WTC11 (cell line): ENCODE results near the gene ADAT1. TPM values are rescaled to one million over a fixed set of nuclear protein-coding genes. Genes with fewer than 3 reads are reported as not detected.

Experiments used
- ATAC-seq: fragments of 200-7000 bp; cut with Tn5 transposase; 2 replicates; pipeline ENCODE4 v1.10.0; 2021; ENCODE audit warnings: mild to moderate bottlenecking, moderate library complexity
- CTCF ChIA-PET: fragments of 300-600 bp; sonication (Branson Sonifier 250); formaldehyde crosslinking; loops from one replicate; lab custom pipeline; 2021; ENCODE audit warnings: antibody characterized with exemption; lab: Charles Lee
- POLR2A ChIA-PET: fragments of 350-600 bp; sonication (Branson Sonifier 250); formaldehyde crosslinking; loops from one replicate; lab custom pipeline; 2021; ENCODE audit warnings: antibody characterized with exemption; lab: Charles Lee
- DNase-seq: peaks from one replicate; pipeline ENCODE4 v3.0.0; 2021; ENCODE audit warnings: low spot score
- H3K27ac Mint-ChIP-seq: 2 replicates; pipeline ENCODE4 v1.8.0; 2021; ENCODE audit warnings: mixed read lengths
- H3K27me3 Mint-ChIP-seq: 2 replicates; pipeline ENCODE4 v1.8.0; 2021; ENCODE audit warnings: low read depth, mild to moderate bottlenecking, moderate library complexity, mixed read lengths
- H3K36me3 Mint-ChIP-seq: 2 replicates; pipeline ENCODE4 v1.8.0; 2021; ENCODE audit warnings: mixed read lengths
- H3K4me1 Mint-ChIP-seq: 2 replicates; pipeline ENCODE4 v1.8.0; 2022; ENCODE audit warnings: mixed read lengths
- H3K4me3 Mint-ChIP-seq: 2 replicates; pipeline ENCODE4 v1.8.0; 2021; ENCODE audit warnings: mild to moderate bottlenecking, moderate library complexity, mixed read lengths
- H3K9me3 Mint-ChIP-seq: 2 replicates; pipeline ENCODE4 v1.8.0; 2021; ENCODE audit warnings: mixed read lengths
- CDX4 ChIP-seq: fragments of 250-450 bp; sonication (Bioruptor Pico); IDR thresholded peaks from 2 replicates; pipeline ENCODE4 v1.9.0; 2021; ENCODE audit warnings: moderate library complexity, mild to moderate bottlenecking, inconsistent platforms, borderline replicate concordance
- E2F1 ChIP-seq: sonication (generic); formaldehyde crosslinking; IDR thresholded peaks from 2 replicates; pipeline ENCODE4 v1.8.0; 2022; ENCODE audit warnings: mild to moderate bottlenecking, missing genetic modification reagents
- ELF4 ChIP-seq: sonication (generic); formaldehyde crosslinking; IDR thresholded peaks from 2 replicates; pipeline ENCODE4 v1.8.1; 2022; ENCODE audit warnings: low read depth, mild to moderate bottlenecking, moderate library complexity, missing genetic modification reagents
- ERG ChIP-seq: fragments of 250-450 bp; sonication (Bioruptor Pico); IDR thresholded peaks from 2 replicates; pipeline ENCODE4 v1.8.0; 2021; ENCODE audit warnings: mild to moderate bottlenecking
- FOXJ3 ChIP-seq: sonication (generic); formaldehyde crosslinking; IDR thresholded peaks from 2 replicates; pipeline ENCODE4 v1.9.0; 2021; ENCODE audit warnings: missing genetic modification reagents, mild to moderate bottlenecking, borderline replicate concordance
- GABPB1 ChIP-seq: sonication (generic); formaldehyde crosslinking; IDR thresholded peaks from 2 replicates; pipeline ENCODE4 v1.8.1; 2023; ENCODE audit warnings: mild to moderate bottlenecking, missing genetic modification reagents
- HMGXB4 ChIP-seq: sonication (generic); formaldehyde crosslinking; IDR thresholded peaks from 2 replicates; pipeline ENCODE4 v1.8.1; 2023; ENCODE audit warnings: mild to moderate bottlenecking, moderate library complexity, missing genetic modification reagents
- IRF2 ChIP-seq: sonication (generic); formaldehyde crosslinking; IDR thresholded peaks from 2 replicates; pipeline ENCODE4 v1.8.0; 2022; ENCODE audit warnings: low read depth, missing genetic modification reagents, borderline replicate concordance
- MLX ChIP-seq: sonication (generic); formaldehyde crosslinking; IDR thresholded peaks from 2 replicates; pipeline ENCODE4 v1.8.1; 2023; ENCODE audit warnings: mild to moderate bottlenecking, missing genetic modification reagents, moderate library complexity
- MXD4 ChIP-seq: fragments of 250-450 bp; sonication (Bioruptor Pico); IDR thresholded peaks from 2 replicates; pipeline ENCODE4 v1.8.0; 2021; ENCODE audit warnings: mild to moderate bottlenecking, moderate library complexity, borderline replicate concordance
- MYBL2 ChIP-seq: sonication (generic); formaldehyde crosslinking; IDR thresholded peaks from 2 replicates; pipeline ENCODE4 v1.8.1; 2023; ENCODE audit warnings: mild to moderate bottlenecking, moderate library complexity, missing genetic modification reagents
- SMAD3 ChIP-seq: sonication (generic); formaldehyde crosslinking; IDR thresholded peaks from 2 replicates; pipeline ENCODE4 v1.8.0; 2022; ENCODE audit warnings: missing genetic modification reagents, mild to moderate bottlenecking, borderline replicate concordance
- USF2 ChIP-seq: sonication (generic); formaldehyde crosslinking; IDR thresholded peaks from 2 replicates; pipeline ENCODE4 v1.8.1; 2023; ENCODE audit warnings: mild to moderate bottlenecking, missing genetic modification reagents, moderate library complexity
- ZBTB43 ChIP-seq: sonication (generic); formaldehyde crosslinking; IDR thresholded peaks from 2 replicates; pipeline ENCODE4 v1.8.1; 2023; ENCODE audit warnings: mild to moderate bottlenecking, missing genetic modification reagents
- ZNF281 ChIP-seq: sonication (generic); formaldehyde crosslinking; IDR thresholded peaks from 2 replicates; pipeline ENCODE4 v1.8.0; 2023; ENCODE audit warnings: mild to moderate bottlenecking, missing genetic modification reagents
- ZNF532 ChIP-seq: fragments of 250-450 bp; sonication (Bioruptor Pico); IDR thresholded peaks from 2 replicates; pipeline ENCODE4 v1.9.0; 2021; ENCODE audit warnings: mild to moderate bottlenecking, borderline replicate concordance
- ZNF671 ChIP-seq: fragments of 250-450 bp; sonication (Bioruptor Pico); IDR thresholded peaks from 2 replicates; pipeline ENCODE4 v1.8.0; 2021; ENCODE audit warnings: mild to moderate bottlenecking
- total RNA-seq: library from RNA; stranded (reverse); gene quantifications from 3 replicates; pipeline ENCODE4 v1.2.3, GENCODE V29; 2021

ADAT1 gene
- total RNA-seq, 1 experiment from 2014 or later: 46.0 TPM

- no peak for TF ChIP-seq ERG (CRISPR knock-in tag)
Observed at GRCh38 chr16:75576384-75576811, 46.7 kb downstream of the ADAT1 start (continued).

GRCh38 chr16:75575958-75576357, 47.1 kb downstream of the ADAT1 start:
- peaks cover 16% of the 10 kb centered on the region for H3K4me1 Mint-ChIP-seq
- H3K27me3 Mint-ChIP-seq: no peaks in the 10 kb centered on the region
- H3K4me3 Mint-ChIP-seq: no peak overlapping the region
- no peaks in the 10 kb centered on the region for H3K9me3 Mint-ChIP-seq
- DNase-seq (no peak), ATAC-seq (no peak)
- peaks cover 57% of the 10 kb centered on the region for H3K36me3 Mint-ChIP-seq
- peak overlapping the region; percentile 66 for H3K27ac Mint-ChIP-seq
- TF ChIP-seq SMAD3 (CRISPR knock-in tag) (no peak), MXD4 (CRISPR knock-in tag) (no peak), E2F1 (CRISPR knock-in tag) (no peak), FOXJ3 (CRISPR knock-in tag) (no peak), CDX4 (CRISPR knock-in tag) (no peak), USF2 (CRISPR knock-in tag) (no peak), ZNF281 (CRISPR knock-in tag) (no peak), MLX (no peak), ZBTB43 (CRISPR knock-in tag) (no peak), ZNF671 (no peak), HMGXB4 (no peak), ZNF532 (CRISPR knock-in tag) (no peak), ELF4 (CRISPR knock-in tag) (no peak), MYBL2 (no peak), IRF2 (CRISPR knock-in tag) (no peak), GABPB1 (CRISPR knock-in tag) (no peak)
- ChIA-PET CTCF (interaction anchor here (1.2 kb wide), 1 partner anchor 58 kb away, joined by 7 read pairs; no protein-coding TSS in a partner anchor), POLR2A (interaction anchor here (0.6 kb wide), 1 partner anchor 1084 kb away, joined by 4 read pairs; no protein-coding TSS in a partner anchor)
